Aortic smooth muscle cell (primary cell): ENCODE results near the gene CHSY1. TPM values are rescaled to one million over a fixed set of nuclear protein-coding genes. Genes with fewer than 3 reads are reported as not detected.

Experiments used
- total RNA-seq: library from RNA; depleted of rRNA; stranded (reverse); fragments of >200 nt; gene quantifications from 2 replicates; pipeline ENCODE4 v1.2.3, GENCODE V29; 2014

CHSY1 gene, protein sequence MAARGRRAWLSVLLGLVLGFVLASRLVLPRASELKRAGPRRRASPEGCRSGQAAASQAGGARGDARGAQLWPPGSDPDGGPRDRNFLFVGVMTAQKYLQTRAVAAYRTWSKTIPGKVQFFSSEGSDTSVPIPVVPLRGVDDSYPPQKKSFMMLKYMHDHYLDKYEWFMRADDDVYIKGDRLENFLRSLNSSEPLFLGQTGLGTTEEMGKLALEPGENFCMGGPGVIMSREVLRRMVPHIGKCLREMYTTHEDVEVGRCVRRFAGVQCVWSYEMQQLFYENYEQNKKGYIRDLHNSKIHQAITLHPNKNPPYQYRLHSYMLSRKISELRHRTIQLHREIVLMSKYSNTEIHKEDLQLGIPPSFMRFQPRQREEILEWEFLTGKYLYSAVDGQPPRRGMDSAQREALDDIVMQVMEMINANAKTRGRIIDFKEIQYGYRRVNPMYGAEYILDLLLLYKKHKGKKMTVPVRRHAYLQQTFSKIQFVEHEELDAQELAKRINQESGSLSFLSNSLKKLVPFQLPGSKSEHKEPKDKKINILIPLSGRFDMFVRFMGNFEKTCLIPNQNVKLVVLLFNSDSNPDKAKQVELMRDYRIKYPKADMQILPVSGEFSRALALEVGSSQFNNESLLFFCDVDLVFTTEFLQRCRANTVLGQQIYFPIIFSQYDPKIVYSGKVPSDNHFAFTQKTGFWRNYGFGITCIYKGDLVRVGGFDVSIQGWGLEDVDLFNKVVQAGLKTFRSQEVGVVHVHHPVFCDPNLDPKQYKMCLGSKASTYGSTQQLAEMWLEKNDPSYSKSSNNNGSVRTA
- 71.4 and 74.4 TPM in 2 replicates for total RNA-seq

DNA sequence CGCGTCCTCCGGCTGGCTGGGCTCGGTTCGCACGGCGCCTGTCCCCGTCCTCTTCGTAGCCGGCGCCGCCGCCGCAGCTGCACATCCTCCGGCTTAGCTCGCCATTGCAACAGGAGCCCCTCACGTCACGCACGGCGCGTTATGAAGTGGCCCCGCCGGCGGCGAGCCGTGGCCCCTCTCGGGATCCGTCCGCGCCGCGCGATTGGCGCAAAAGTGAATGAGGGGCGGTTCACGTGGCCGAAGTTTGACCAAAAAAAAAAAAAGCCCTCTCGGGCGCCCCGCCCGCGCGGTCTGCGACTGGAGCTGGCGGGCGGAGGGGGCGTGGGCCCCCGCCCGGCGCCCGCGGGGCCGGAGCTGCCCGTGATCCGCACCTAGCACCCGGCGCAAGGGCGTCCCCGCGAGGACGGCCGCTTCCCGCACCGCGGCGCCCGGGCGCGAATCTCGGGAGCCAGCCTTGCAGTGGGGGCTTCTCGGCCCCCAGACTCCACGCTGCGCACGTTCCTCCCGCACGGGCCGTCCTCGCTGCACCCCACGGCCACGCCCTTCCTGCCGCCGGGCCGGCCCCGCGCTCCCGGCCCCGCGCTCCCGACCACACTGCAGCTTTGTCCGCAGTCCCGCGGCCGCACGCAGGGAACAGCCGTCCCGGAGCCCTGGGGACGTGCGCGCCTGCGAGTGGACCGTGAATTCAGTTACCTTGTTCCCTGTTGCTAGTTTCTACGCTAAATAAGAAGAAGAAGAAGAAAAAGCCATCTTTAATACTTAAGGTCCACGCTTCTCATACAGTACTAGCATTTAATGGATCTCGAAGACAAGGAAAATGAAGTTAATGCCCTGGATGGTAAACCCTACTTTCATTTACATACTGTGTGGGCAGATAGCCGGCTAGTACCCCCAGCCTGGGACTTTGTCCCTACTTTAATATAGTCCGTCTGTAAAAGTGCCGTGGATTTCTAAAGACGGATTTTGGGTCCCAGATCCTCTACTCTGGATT is at the start of gene CHSY1:
TSS of gene CHSY1 (minus strand) at position 219 of the 991 bp plus-strand sequence. CDS start 592 bp downstream, outside the sequence.

DNA sequence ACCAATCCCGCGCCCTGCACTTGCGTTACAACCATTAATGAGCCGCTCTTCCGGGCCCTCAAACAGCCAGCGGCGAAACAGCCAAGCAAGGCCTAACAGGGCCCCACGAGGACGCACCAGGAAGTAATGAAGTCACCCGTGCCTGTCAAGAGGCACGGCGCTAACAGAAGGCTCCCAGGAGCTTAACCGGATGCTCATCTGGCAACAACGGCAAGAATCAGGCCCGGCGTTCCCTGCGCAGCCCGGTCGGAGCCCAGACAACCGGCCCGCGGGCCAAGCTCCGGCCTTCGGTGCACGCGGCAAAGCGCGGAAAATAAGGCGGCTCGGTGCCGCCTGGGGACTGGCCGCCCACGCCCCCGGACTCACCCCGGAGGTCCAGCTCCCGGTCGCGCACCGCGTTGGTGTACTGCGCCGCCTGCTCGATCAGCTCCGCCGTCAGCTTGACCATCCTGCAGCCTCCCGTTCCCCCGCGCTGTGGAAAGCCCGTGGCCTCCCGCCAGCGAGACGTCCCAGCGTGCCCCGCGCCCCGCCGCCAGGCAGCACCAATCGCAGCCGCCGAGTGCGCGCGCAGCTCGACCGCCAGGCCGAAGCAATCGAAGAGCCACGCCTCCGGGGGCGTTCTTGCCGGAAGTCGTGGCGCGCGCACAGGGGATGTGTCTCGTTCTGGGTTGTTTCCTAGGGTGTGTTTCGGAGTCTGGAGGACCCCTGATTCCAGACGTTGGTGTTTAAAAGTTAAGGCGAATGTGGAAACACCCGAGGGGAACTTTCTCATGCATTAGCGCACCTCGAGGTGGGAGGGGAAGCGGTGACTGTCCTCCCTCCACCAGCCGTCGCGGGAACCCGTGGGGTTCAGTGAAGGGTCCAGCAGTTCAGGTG is 43.1 kb upstream of the CHSY1 start, which contains the start of gene SNRPA1:
TSS of gene SNRPA1 (minus strand) at position 518 of the 876 bp plus-strand sequence. CDS start at position 448, 70 bp downstream.

DNA sequence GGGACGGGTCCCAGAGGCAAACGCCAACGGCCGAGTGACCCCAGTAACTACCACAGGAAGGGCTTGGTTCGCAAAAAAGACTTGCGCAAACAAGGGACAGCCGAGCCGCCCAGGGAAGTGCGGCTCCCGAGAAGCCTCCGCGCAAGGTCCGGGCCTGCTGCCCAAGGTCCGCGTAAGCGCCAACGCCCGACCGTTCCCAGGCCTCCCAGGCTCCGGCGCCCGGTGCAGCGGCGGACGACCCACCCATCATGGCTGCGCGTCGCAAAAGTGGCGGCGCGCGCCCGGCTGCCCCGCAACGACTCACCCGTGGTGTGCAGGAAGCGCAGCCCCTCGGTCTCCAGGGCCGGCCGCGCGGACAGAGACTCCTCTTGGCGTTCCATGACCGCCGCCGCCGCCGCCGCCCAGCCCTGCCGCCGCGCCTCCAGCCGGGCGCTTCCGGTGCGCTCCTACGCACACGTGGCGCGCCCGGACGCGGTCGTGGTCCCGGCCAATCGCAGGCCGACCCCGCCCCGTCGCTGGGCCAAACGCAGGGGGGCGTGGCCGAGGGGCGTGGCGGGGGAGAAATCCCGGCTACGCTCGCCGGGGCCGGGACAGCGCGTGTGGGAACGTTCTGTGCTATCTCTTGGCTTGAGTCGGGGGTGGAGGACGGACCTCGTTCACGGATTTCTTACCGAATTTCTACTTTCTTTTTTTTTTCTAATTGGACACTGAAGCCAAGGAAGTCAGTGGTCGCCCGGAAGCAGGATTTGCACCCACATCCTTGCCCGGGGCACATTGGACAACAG is 25.4 kb upstream of the CHSY1 start, which contains the start of gene SELENOS:
TSS of gene SELENOS (minus strand) at position 448 of the 785 bp plus-strand sequence. CDS start at position 380, 68 bp downstream.

Other genes starting within 250 kb of the CHSY1 start
- 74.2 and 90.8 TPM in 2 replicates for gene SELENOS, start 25.4 kb upstream of the CHSY1 start, total RNA-seq
- 13.6 and 15.7 TPM in 2 replicates for gene SNRPA1, start 43.2 kb upstream of the CHSY1 start, total RNA-seq
- gene PCSK6, start 237.7 kb upstream of the CHSY1 start, total RNA-seq: 0.19 and 0.66 TPM in 2 replicates